Measurements from ENCODE around the gene ACTA2.

The ACTA2 gene

DNA sequence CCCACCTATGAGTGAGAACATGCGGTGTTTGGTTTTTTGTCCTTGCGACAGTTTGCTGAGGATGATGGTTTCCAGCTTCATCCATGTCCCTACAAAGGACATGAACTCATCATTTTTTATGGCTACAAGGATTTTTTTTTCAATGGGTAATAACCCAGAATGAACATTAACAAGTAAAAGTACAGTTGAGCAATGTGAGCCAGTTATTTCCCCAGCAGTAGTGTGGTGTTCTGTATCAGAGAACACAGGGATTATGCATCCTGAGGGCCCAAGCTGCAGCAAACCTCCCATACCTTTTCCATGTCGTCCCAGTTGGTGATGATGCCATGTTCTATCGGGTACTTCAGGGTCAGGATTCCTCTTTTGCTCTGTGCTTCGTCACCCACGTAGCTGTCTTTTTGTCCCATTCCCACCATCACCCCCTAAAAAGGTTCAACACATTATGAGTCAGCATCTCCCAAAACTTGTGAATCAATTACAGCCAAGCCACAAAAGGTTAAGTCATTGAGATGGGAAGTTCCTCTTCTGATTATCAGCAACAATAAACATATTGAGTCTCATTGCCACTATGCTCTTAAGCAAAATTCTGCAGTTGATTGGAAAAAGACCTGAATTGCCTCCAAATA, 5.5 kb downstream of the ACTA2 start:
- TF ChIP-seq CTCF (IDR thresholded peaks at IDR 0.05; ENCODE audit: borderline replicate concordance, control extremely low read depth, extremely low read depth, insufficient read depth, missing control alignments) = no peak
- DNase-seq (ENCODE audit: low spot score) = no peak
- in situ Hi-C loops (cut with MboI; ENCODE audit: low sequenced_read_pairs, unreplicated experiment) = no loop called here

DNA sequence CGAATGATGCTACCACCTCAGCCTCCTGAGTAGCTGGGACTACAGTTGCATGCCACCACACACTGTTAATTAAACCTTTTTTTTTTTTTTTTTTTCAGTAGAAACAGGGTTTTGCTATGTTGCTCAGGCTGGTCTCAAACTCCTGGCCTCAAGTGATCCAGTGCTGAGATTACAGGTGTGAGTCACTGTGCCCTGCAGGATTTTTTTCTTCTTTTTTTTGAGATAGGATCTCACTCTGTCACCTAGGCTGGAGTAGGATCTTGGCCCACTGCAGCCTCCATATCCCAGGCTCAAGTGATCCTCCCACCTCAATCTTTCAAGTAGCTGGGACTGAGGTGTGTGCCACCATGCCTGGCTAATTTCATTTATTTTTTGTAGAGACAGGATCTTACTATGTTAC, 6.4 kb downstream of the ACTA2 start:
- no peak for DNase-seq (ENCODE audit: low spot score)
- TF ChIP-seq CTCF (IDR thresholded peaks at IDR 0.05; ENCODE audit: borderline replicate concordance, control extremely low read depth, extremely low read depth, insufficient read depth, missing control alignments) = no peak
- in situ Hi-C loops (cut with MboI; ENCODE audit: low sequenced_read_pairs, unreplicated experiment) = no loop called here

DNA sequence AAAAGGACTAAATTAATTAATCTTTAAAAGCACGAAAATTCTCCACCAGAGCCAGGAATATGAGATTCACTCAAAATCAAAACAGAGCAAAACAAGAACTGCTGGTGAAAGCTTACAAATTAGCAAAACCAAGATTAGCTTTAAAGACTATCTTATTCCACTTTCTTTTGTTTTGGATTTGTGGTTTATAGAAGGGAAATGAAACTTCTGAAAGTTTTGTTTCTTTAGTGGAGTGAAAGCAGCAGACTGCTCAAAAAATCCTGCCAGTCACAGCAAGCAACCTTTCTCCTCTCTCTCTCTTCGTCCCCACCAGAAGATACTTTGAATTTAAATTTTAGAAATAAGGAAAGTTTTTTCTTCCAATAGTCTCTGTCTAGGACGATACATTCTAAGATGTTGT, 7.8 kb downstream of the ACTA2 start:
- no peak for TF ChIP-seq CTCF (IDR thresholded peaks at IDR 0.05; ENCODE audit: borderline replicate concordance, control extremely low read depth, extremely low read depth, insufficient read depth, missing control alignments)
- peak; percentile 14 for DNase-seq (ENCODE audit: low spot score)

GRCh38 chr10:88943778-88944177, 8.8 kb downstream of the ACTA2 start:
- no peak for DNase-seq (ENCODE audit: low spot score)
- in situ Hi-C loops (cut with MboI; ENCODE audit: low sequenced_read_pairs, unreplicated experiment) = no loop called here
- no peak for TF ChIP-seq CTCF (IDR thresholded peaks at IDR 0.05; ENCODE audit: borderline replicate concordance, control extremely low read depth, extremely low read depth, insufficient read depth, missing control alignments)

More for the DNA sequence above, 7.8 kb downstream of the ACTA2 start:
- in situ Hi-C loops (cut with MboI; ENCODE audit: low sequenced_read_pairs, unreplicated experiment) = no loop called here

- no peak for TF ChIP-seq CTCF (IDR thresholded peaks at IDR 0.05; ENCODE audit: borderline replicate concordance, control extremely low read depth, extremely low read depth, insufficient read depth, missing control alignments)
- in situ Hi-C loops (cut with MboI; ENCODE audit: low sequenced_read_pairs, unreplicated experiment) = no loop called here
- no peak for DNase-seq (ENCODE audit: low spot score)
These were observed 11.5 kb downstream of the ACTA2 start for GRCh38 chr10:88941026-88941425.

- no peak for TF ChIP-seq CTCF (IDR thresholded peaks at IDR 0.05; ENCODE audit: borderline replicate concordance, control extremely low read depth, extremely low read depth, insufficient read depth, missing control alignments)
- in situ Hi-C loops (cut with MboI; ENCODE audit: low sequenced_read_pairs, unreplicated experiment) = loop anchor here (5.0 to 10.0 kb wide), 2 partner anchors 273 to 374 kb away; no protein-coding TSS in a partner anchor
- DNase-seq (ENCODE audit: low spot score) = no peak
These were observed 13.6 kb downstream of the ACTA2 start for GRCh38 chr10:88938938-88939337.
